H54 (cell line): Measurements from ENCODE around the gene SLC46A1.

Experiments
- DNase-seq: peaks from one replicate; pipeline ENCODE4 v3.0.0; 2011; ENCODE audit warnings: low spot score, mixed read lengths; ENCODE audit not compliant: insufficient read length
- FAIRE-seq: peaks from 3 replicates; lab custom pipeline; 2011; peaks lifted over from hg19 to GRCh38; lab: Jason Lieb, UNC
- POLR2A ChIP-seq: IDR thresholded peaks from 2 replicates; pipeline ENCODE4 v1.6.1; 2011; ENCODE audit warnings: low read depth, mild to moderate bottlenecking, low read length

Gene SLC46A1

DNA sequence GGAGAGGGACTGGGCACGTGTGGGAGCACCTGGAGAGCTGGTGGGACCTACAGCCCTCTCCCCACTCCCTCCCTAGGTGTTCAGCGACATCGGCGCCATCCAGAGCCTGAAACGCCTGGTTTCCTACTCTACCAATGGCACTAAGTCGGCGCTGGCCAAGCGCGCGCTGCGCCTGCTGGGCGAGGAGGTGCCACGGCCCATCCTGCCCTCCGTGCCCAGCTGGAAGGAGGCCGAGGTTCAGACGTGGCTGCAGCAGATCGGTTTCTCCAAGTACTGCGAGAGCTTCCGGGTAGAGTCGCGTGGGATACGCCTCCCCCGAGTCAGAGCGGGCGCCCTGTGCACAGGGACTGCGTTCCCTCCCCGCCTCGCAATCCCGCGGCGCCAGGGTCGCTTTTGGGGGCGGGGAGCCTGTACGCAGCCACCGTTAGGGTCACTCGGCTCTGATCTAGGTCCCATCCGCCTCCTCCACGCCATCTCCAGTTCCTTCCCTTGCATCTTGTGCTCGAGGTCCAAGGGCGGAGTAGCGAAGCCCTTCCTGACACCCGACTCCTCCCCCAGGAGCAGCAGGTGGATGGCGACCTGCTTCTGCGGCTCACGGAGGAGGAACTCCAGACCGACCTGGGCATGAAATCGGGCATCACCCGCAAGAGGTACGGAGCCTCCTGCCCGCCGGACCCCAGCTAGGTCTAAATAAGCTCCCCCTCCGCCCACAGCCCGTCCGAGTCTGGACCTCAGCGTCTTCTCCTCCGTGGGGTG lies 21.6 kb downstream of the SLC46A1 start:
- TF ChIP-seq POLR2A: no peak
- FAIRE-seq (no peak), DNase-seq (no peak)

DNA sequence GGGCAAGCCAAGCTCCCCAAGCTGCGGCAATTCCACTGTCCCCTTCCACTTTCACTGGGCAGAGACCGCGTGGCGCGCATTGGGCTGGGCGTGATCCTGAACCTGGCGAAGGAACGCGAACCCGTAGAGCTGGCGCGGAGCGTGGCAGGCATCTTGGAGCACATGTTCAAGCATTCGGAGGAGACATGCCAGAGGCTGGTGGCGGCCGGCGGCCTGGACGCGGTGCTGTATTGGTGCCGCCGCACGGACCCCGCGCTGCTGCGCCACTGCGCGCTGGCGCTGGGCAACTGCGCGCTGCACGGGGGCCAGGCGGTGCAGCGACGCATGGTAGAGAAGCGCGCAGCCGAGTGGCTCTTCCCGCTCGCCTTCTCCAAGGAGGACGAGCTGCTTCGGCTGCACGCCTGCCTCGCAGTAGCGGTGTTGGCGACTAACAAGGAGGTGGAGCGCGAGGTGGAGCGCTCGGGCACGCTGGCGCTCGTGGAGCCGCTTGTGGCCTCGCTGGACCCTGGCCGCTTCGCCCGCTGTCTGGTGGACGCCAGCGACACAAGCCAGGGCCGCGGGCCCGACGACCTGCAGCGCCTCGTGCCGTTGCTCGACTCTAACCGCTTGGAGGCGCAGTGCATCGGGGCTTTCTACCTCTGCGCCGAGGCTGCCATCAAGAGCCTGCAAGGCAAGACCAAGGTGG lies 24.7 kb downstream of the SLC46A1 start:
- FAIRE-seq (no peak), DNase-seq (no peak)

DNA sequence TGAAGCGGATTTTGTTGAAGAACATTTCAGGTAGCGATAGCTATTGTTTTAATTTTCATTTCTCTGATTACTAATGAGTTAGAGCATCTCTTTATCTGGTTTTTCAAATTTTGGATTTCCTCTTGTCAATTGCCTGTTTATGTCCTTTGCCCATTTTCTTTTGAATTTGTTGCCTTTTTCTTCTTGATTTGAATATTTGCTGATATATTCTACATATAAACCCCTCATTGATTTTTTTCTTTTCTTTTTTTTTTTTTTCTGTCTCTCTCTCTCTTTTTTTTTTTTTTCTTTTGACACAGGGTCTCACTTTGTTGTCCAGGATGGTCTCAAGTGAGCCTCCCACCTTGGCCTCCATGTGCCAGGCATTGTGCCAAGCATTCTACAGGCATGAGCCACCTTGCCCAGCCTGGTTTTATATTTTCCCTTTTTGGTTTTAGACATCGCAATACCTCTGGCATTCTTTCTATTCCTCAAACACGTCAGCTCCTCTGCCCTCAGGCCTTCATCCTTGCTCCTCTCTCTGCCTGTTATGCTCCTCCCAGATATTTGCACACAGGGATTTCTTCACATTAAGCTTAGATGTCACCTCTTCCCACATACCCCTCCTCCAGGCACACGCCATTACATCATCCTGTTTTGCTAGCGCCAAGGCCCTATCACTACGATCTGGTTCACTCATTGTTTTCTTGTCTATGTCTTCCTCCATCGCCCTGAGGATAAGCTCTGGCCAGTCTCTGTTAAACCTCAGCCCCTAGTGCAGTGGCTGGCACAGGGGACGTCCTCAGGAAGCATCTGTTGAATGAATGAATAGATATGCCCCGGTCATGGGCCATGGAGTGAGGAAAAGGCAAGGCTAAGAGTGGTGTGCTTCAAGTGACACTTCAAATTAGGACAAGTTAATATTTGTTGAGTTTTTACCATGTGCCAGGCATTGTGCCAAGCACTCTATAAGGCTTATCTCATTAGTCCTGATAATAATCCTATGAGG lies 25.9 kb downstream of the SLC46A1 start:
- no peak for TF ChIP-seq POLR2A
- FAIRE-seq (no peak), DNase-seq (no peak)

More for the DNA sequence above, 24.7 kb downstream of the SLC46A1 start:
- no peak for TF ChIP-seq POLR2A

DNA sequence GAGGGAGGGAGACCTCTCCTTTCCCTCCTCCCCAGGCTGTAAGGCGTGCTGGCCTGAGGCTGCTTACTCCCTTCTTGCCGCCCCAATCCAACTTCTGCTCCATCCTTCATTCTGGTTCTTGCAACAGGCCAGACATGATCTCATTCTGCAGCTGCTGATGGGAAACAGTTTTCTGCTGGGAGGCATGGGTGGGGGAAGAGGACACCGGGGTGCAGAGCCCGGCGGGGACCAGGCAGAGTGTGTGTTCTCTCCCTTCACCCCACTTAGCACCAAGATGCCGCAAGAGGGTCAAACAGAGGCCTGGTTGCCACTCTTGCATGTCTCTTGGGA lies 33.1 kb downstream of the SLC46A1 start:
- no peak for TF ChIP-seq POLR2A
- FAIRE-seq: no peak
- DNase-seq: no peak

DNA sequence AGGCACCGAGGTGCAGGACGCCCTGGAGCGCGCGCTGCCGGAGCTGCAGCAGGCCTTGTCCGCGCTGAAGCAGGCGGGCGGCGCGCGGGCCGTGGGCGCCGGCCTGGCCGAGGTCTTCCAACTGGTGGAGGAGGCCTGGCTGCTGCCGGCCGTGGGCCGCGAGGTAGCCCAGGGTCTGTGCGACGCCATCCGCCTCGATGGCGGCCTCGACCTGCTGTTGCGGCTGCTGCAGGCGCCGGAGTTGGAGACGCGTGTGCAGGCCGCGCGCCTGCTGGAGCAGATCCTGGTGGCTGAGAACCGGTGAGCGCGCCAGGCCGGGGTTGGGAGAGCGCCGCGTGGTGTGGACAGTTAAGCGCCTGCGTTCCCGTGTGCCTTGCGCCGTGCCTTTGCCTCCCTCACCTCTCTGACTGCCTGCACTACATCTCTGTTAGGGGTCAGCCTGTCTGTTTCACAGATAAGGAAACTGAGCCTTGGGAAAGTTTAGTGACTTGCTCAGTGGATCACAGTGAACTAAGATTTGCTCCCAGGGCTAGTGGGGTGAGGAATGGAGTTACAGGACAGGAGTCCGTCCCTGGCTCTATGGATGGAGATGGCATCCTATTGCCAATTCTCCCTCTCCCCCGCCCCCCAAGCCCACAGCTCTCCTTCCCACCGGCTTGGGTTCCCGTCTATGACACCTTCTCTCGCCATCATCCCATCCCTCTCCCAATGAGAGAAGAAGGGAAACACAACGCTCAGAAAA lies 33.6 kb downstream of the SLC46A1 start:
- no peak for TF ChIP-seq POLR2A
- no peak for FAIRE-seq
- no peak for DNase-seq

DNA sequence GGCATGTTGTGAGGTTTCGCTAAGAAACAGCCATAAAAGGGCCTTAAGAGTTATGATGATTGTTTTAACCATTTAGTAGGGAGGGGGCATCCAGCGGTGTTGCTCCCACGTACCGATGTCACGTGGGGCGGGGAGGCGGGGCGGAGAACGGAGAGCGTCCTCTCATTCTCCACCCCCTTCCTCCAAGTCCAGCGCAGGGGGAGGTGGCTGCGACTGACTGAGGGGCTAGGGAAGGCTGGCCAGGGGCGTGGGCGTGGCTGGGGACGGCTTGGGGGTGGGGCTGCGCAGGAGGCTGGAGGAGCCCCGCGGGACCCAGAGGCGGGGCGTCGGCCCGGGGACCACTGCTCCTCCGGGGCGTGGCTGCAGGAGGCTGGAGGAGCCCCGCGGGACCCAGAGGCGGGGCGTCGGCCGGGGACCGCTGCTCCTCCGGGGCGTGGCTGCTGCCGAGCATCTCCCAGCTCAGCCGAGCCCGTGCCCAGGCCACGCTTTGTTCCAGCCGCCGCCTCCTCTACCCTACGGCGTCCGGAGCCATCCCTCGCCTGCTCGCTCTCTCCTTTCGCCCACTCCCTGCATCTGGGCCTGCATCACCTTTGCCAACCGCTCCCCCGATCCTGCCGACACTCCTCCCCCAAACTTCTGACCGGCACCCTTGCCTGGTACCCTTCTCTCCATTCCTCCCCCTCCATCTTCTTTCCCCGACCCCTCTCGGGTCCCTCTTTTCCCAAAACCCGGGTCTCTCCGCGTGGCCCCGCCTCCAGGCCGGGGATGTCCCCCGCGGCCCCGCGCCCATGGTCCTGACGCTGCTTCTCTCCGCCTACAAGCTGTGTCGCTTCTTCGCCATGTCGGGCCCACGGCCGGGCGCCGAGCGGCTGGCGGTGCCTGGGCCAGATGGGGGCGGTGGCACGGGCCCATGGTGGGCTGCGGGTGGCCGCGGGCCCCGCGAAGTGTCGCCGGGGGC lies 34.5 kb downstream of the SLC46A1 start, which contains the start of gene SARM1:
SARM1 (plus strand) TSS at position 450 of the 958 bp plus-strand sequence; CDS start at position 789, 339 bp downstream.
- DNase-seq: peak; percentile 93
- TF ChIP-seq POLR2A: peak; percentile 38
- FAIRE-seq: no peak

DNA sequence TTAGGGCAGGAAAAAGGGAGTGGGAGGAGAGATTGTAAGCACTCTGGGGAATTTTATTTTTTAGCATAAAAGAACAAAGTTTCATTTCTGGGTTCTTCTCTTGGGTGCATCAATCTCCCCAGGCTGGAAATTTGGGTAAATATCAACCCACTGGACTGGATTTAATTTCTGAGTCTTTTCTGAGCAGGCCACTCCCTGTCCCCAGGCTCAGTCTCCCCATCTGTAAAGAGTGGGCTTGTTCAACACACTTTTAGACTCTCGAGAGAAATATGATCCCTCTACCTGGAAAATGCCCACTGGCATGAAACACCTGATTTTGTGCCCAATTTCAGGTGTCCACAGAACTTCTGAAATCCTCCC lies 35.3 kb downstream of the SLC46A1 start:
- FAIRE-seq: no peak
- TF ChIP-seq POLR2A: no peak
- DNase-seq: no peak

DNA sequence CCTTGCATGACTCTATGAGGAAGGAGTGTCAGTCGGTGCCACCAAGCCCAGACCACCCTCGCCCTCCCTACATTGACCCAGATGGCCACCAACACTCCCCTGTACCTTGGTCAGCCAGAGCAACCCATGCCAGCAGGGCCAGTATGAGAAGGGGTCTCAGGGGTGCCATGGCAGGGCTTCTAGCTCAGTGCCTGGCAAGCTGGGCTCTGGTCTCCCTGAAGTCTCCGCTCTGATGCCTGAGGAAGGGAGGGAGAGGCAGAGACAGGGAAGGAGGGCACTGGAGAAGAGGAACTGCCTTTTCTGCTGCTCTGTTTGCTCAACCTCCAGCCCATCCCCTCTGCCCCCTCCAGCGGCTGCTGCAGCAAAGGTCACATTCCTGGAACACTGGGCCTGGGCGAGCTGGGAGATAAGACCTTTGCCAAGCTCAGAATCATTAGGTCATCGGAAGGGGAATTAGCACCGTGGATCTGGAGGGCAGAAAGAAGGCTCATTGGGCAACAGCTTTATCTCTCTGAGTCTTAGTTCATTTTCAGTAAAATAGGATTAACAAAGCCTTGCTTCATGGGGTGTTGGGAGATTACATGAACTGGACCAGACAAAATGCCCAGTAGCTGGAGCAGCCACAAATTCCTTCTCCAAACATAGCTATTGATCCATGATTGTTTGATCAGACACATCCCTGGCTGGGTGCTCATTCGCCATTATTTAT lies 35.8 kb downstream of the SLC46A1 start, which contains the start of gene VTN:
VTN (minus strand) TSS at position 273 of the 709 bp plus-strand sequence; CDS start at position 169, 104 bp downstream.
- FAIRE-seq: no peak
- no peak for TF ChIP-seq POLR2A
- no peak for DNase-seq

DNA sequence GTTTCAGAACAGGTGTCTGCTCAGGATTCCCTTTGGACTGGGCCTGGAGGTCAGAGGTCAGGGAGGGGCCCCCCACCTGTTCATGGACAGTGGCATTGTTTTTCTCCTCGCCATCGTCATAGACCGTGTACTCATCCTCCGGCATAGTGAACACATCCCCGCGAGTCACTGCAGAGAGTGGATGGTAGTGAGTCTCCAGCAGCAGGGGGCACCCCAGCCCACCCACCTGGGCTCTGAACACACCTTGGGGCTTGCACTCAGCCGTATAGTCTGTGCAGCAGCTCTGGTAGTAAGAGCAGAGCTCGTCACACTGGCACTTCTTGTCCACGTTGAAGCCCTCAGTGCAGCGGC lies 36.4 kb downstream of the SLC46A1 start:
- TF ChIP-seq POLR2A: no peak
- FAIRE-seq (no peak), DNase-seq (no peak)

DNA sequence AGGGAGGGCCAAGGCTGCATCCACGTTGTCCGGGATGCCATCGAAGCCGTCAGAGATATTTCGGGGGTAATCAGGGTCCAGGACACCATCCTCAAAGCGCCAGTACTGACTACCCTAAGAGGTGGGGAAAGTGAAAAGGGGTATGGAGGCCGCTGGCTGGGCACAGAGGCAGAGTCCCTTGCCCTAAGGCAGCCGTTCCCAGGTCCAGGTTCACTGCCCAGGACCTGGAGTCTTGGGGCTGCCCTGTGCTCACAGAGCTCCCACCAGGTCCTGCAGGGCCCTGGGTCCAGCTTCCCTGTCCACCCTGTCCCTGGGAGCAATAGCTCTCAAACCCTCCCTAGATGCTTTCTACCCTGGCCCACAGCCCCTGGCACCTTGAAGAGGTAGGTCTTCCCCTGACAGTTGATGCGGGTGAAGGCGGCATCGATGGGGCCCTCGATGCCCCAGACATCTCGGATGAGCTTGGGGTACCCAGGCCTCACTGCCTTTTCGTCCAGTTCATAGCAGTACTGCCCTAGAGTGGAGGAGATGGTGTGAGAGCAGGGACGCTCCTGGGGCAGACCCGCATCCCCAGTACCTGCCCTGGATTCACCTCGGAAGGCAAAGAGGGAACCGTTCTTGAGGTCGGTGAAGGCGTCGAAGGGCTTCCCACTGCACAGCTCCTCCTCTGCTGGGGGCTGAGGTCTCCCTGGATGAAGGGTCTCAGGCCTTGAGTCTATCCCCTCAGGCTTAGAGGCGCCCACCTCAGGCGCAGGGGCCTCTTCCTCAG lies 36.9 kb downstream of the SLC46A1 start:
- DNase-seq: no peak
- no peak for TF ChIP-seq POLR2A
- no peak for FAIRE-seq

DNA sequence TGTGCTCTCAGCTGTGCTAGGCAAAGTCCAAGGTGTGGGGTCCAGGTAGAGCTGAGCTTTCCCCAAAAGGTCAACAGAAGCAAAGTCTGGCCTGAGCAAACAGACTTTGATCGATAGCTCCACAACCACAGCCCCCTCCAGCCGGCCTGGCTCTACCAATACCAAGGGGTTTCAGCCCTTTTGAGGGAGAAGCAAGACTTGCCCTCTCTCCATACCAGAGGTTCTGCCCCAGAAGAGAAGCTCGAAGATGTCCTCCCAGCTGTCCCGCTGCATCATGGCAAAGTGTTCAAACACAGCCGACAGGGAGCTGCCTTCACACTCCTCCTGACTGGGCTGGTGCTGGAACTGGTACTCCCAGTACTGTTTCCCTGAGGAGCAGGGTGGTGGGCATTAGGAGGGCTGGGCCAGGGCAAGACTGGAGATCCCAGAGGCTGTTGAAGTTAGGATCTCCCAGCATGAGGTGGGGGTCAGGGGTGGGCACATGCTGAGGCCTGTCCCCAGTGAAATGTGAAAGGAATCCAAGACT lies 37.6 kb downstream of the SLC46A1 start:
- DNase-seq (no peak), FAIRE-seq (no peak)
- no peak for TF ChIP-seq POLR2A
